ENCODE data around the gene MAP2K2.

- TF ChIP-seq CTCF (IDR thresholded peaks at IDR 0.05; ENCODE audit: low read depth, low read length) (no peak), POLR2A (IDR thresholded peaks at IDR 0.05; ENCODE audit: extremely low read depth, insufficient read length) (no peak)
- TF ChIP-seq, protein P1, sequence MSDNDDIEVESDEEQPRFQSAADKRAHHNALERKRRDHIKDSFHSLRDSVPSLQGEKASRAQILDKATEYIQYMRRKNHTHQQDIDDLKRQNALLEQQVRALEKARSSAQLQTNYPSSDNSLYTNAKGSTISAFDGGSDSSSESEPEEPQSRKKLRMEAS (IDR thresholded peaks at IDR 0.05; ENCODE audit: low read depth, low read length), result no peak
Measured at GRCh38 chr19:4051175-4052101, 72.5 kb downstream of the MAP2K2 start.

Measured in NB4 (cell line).